GM23338 (cell line): ENCODE data around the gene DNAJC1. TPM values are rescaled to one million over a fixed set of nuclear protein-coding genes. Genes with fewer than 3 reads are reported as not detected.

ENCODE experiments used
- ATAC-seq: fragments of 200-7000 bp; cut with Tn5 transposase; 3 replicates; pipeline ENCODE4 v1.9.1; 2020
- DNase-seq: peaks from one replicate; pipeline ENCODE4 v3.0.0-alpha.2; 2015; ENCODE audit warnings: low spot score
- H2AFZ ChIP-seq: fragments of 200-600 bp; sonication (generic); 2 replicates; pipeline ENCODE4 v1.8.0; 2016; ENCODE audit warnings: antibody characterized with exemption, mild to moderate bottlenecking, moderate library complexity
- H3F3A ChIP-seq: fragments of 200-600 bp; sonication (generic); replicated peaks from 2 replicates; pipeline ENCODE4 v1.8.0; 2017; ENCODE audit warnings: antibody characterized with exemption, mixed run types, low read depth
- H3K27ac ChIP-seq: fragments of 200-600 bp; sonication (generic); 2 replicates; pipeline ENCODE4 v1.6.1; 2016; ENCODE audit warnings: low read depth
- H3K27me3 ChIP-seq: fragments of 200-600 bp; sonication (generic); 2 replicates; pipeline ENCODE4 v1.8.0; 2016; ENCODE audit warnings: mild to moderate bottlenecking, mixed run types, moderate library complexity; ENCODE audit not compliant: insufficient read depth
- H3K36me3 ChIP-seq: fragments of 200-600 bp; sonication (generic); 2 replicates; pipeline ENCODE4 v1.8.0; 2016; ENCODE audit warnings: mild to moderate bottlenecking; ENCODE audit not compliant: insufficient read depth
- H3K4me1 ChIP-seq: fragments of 200-600 bp; sonication (generic); 2 replicates; pipeline ENCODE4 v1.8.0; 2016; ENCODE audit warnings: mild to moderate bottlenecking, moderate library complexity; ENCODE audit not compliant: insufficient read depth
- H3K4me2 ChIP-seq: fragments of 200-600 bp; sonication (generic); 2 replicates; pipeline ENCODE4 v1.7.1; 2017; ENCODE audit warnings: mixed run types
- H3K4me3 ChIP-seq: fragments of 200-600 bp; sonication (generic); 2 replicates; pipeline ENCODE4 v1.6.1; 2016; ENCODE audit warnings: mixed run types
- H3K79me2 ChIP-seq: fragments of 200-600 bp; sonication (generic); replicated peaks from 2 replicates; pipeline ENCODE4 v1.8.0; 2017; ENCODE audit warnings: mild to moderate bottlenecking; ENCODE audit not compliant: insufficient read depth
- H3K9me2 ChIP-seq: fragments of 200-600 bp; sonication (generic); 2 replicates; pipeline ENCODE4 v1.8.0; 2017; ENCODE audit not compliant: insufficient read depth
- H4K20me1 ChIP-seq: fragments of 200-600 bp; sonication (generic); replicated peaks from 2 replicates; pipeline ENCODE4 v1.8.0; 2017; ENCODE audit warnings: mild to moderate bottlenecking; ENCODE audit not compliant: insufficient read depth
- H3K27ac Mint-ChIP-seq: 2 replicates; pipeline ENCODE4 v1.8.0; 2020; ENCODE audit warnings: inconsistent platforms, mild to moderate bottlenecking, moderate library complexity, mixed read lengths
- H3K27me3 Mint-ChIP-seq: 3 replicates; pipeline ENCODE4 v1.8.0; 2022; ENCODE audit warnings: low read depth, mild to moderate bottlenecking, moderate library complexity, mixed read lengths, inconsistent platforms; ENCODE audit not compliant: insufficient read depth, poor library complexity
- H3K36me3 Mint-ChIP-seq: 3 replicates; pipeline ENCODE4 v1.8.0; 2021; ENCODE audit warnings: low read depth, mild to moderate bottlenecking, inconsistent platforms, moderate library complexity, mixed read lengths
- H3K4me1 Mint-ChIP-seq: 3 replicates; pipeline ENCODE4 v1.8.0; 2020; ENCODE audit warnings: mild to moderate bottlenecking, inconsistent platforms, mixed read lengths
- H3K4me3 Mint-ChIP-seq: 3 replicates; pipeline ENCODE4 v1.8.0; 2021; ENCODE audit warnings: moderate library complexity, mild to moderate bottlenecking, inconsistent platforms, mixed read lengths
- H3K9me3 Mint-ChIP-seq: 3 replicates; pipeline ENCODE4 v1.8.0; 2020; ENCODE audit warnings: moderate library complexity, mild to moderate bottlenecking, inconsistent platforms, mixed read lengths
- EZH2phosphoT487 ChIP-seq: fragments of 200-600 bp; sonication (generic); IDR thresholded peaks from one replicate; pipeline ENCODE4 v1.8.1; 2018; ENCODE audit warnings: antibody characterized with exemption; ENCODE audit not compliant: unreplicated experiment
- JUNB ChIP-seq: IDR thresholded peaks from one replicate; pipeline ENCODE4 v1.6.1; 2016; ENCODE audit warnings: antibody characterized with exemption; ENCODE audit not compliant: unreplicated experiment
- POLR2AphosphoS5 ChIP-seq: IDR thresholded peaks from 2 replicates; pipeline ENCODE4 v1.6.1; 2016; ENCODE audit warnings: antibody characterized with exemption, low read depth
- polyA plus RNA-seq: library from polyadenylated mRNA; unstranded; fragments of >200 nt; fragmentation: Nextera tagmentation; extraction: Ambion mirVana; gene quantifications from 2 replicates; pipeline ENCODE4 v1.2.1, GENCODE V29; 2016
- total RNA-seq: library from RNA; depleted of rRNA; stranded (reverse); fragments of >200 nt; shearing (Covaris generic); gene quantifications from 2 replicates; pipeline ENCODE4 v1.2.3, GENCODE V29; 2014
- TF ChIP-seq, protein P1 (sequence below): fragments of 250-450 bp; sonication (Bioruptor Pico); IDR thresholded peaks from 2 replicates; pipeline ENCODE4 v1.5.0; 2020; ENCODE audit warnings: mild to moderate bottlenecking, moderate library complexity
- TF ChIP-seq, protein P2 (sequence below): IDR thresholded peaks from one replicate; pipeline ENCODE4 v1.6.1; 2018; ENCODE audit warnings: antibody characterized with exemption; ENCODE audit not compliant: unreplicated experiment
- TF ChIP-seq, protein P3 (sequence below), 2 experiments: fragments of 200-600 bp in 1 of 2; sonication (generic) in 1 of 2; conservative IDR thresholded peaks; 2 replicates each; pipeline versions ENCODE4 v1.5.1 to v1.6.1; 2016 to 2017; ENCODE audit warnings: antibody characterized with exemption in 2 of 2, low read depth in 2 of 2, mild to moderate bottlenecking in 2 of 2, moderate library complexity in 1 of 2

DNAJC1 gene
- total and polyA plus RNA-seq, 2 experiments from 2014 or later, result 38.6 to 45.3 TPM

DNA sequence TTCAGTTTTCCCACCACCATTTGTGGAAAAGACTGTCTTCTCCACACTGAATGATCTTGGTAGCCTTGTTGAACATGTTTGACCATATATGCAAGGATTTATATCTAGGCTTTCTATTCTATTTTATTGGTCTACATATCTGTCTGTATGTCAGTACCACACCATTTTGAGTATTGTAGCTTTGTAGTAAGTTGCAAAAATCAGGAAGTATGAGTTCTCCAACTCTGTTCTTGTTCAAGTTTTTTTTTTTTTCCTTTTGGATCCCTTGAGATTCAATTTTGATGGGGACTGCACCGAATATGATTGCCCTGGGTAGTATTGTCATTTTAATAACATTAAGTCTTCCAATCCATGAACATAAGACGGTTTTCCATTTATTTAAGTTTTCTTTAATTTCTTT lies 176.8 kb downstream of the DNAJC1 start:
- Histone ChIP-seq H3K4me3 (no peak overlapping the region), H3K79me2 (no peaks in the 10 kb centered on the region), H2AFZ (no peak overlapping the region), H3K27ac (no peak overlapping the region), H3F3A (no peaks in the 10 kb centered on the region), H3K27me3 (no peaks in the 10 kb centered on the region), H3K9me2 (no peaks in the 10 kb centered on the region), H4K20me1 (no peaks in the 10 kb centered on the region), H3K4me2 (no peak overlapping the region), H3K4me1 (no peaks in the 10 kb centered on the region), H3K36me3 (peaks cover 27% of the 10 kb centered on the region)
- TF ChIP-seq EZH2phosphoT487 (no peak), POLR2AphosphoS5 (no peak), JUNB (no peak)
- TF ChIP-seq, protein P1, sequence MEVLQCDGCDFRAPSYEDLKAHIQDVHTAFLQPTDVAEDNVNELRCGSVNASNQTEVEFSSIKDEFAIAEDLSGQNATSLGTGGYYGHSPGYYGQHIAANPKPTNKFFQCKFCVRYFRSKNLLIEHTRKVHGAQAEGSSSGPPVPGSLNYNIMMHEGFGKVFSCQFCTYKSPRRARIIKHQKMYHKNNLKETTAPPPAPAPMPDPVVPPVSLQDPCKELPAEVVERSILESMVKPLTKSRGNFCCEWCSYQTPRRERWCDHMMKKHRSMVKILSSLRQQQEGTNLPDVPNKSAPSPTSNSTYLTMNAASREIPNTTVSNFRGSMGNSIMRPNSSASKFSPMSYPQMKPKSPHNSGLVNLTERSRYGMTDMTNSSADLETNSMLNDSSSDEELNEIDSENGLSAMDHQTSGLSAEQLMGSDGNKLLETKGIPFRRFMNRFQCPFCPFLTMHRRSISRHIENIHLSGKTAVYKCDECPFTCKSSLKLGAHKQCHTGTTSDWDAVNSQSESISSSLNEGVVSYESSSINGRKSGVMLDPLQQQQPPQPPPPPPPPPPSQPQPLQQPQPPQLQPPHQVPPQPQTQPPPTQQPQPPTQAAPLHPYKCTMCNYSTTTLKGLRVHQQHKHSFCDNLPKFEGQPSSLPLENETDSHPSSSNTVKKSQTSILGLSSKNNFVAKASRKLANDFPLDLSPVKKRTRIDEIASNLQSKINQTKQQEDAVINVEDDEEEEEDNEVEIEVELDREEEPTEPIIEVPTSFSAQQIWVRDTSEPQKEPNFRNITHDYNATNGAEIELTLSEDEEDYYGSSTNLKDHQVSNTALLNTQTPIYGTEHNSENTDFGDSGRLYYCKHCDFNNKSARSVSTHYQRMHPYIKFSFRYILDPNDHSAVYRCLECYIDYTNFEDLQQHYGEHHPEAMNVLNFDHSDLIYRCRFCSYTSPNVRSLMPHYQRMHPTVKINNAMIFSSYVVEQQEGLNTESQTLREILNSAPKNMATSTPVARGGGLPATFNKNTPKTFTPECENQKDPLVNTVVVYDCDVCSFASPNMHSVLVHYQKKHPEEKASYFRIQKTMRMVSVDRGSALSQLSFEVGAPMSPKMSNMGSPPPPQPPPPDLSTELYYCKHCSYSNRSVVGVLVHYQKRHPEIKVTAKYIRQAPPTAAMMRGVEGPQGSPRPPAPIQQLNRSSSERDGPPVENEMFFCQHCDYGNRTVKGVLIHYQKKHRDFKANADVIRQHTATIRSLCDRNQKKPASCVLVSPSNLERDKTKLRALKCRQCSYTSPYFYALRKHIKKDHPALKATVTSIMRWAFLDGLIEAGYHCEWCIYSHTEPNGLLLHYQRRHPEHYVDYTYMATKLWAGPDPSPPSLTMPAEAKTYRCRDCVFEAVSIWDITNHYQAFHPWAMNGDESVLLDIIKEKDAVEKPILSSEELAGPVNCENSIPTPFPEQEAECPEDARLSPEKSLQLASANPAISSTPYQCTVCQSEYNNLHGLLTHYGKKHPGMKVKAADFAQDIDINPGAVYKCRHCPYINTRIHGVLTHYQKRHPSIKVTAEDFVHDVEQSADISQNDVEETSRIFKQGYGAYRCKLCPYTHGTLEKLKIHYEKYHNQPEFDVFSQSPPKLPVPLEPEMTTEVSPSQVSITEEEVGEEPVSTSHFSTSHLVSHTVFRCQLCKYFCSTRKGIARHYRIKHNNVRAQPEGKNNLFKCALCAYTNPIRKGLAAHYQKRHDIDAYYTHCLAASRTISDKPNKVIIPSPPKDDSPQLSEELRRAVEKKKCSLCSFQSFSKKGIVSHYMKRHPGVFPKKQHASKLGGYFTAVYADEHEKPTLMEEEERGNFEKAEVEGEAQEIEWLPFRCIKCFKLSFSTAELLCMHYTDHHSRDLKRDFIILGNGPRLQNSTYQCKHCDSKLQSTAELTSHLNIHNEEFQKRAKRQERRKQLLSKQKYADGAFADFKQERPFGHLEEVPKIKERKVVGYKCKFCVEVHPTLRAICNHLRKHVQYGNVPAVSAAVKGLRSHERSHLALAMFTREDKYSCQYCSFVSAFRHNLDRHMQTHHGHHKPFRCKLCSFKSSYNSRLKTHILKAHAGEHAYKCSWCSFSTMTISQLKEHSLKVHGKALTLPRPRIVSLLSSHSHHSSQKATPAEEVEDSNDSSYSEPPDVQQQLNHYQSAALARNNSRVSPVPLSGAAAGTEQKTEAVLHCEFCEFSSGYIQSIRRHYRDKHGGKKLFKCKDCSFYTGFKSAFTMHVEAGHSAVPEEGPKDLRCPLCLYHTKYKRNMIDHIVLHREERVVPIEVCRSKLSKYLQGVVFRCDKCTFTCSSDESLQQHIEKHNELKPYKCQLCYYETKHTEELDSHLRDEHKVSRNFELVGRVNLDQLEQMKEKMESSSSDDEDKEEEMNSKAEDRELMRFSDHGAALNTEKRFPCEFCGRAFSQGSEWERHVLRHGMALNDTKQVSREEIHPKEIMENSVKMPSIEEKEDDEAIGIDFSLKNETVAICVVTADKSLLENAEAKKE (CRISPR knock-in tag), result no peak
- TF ChIP-seq, protein P2, sequence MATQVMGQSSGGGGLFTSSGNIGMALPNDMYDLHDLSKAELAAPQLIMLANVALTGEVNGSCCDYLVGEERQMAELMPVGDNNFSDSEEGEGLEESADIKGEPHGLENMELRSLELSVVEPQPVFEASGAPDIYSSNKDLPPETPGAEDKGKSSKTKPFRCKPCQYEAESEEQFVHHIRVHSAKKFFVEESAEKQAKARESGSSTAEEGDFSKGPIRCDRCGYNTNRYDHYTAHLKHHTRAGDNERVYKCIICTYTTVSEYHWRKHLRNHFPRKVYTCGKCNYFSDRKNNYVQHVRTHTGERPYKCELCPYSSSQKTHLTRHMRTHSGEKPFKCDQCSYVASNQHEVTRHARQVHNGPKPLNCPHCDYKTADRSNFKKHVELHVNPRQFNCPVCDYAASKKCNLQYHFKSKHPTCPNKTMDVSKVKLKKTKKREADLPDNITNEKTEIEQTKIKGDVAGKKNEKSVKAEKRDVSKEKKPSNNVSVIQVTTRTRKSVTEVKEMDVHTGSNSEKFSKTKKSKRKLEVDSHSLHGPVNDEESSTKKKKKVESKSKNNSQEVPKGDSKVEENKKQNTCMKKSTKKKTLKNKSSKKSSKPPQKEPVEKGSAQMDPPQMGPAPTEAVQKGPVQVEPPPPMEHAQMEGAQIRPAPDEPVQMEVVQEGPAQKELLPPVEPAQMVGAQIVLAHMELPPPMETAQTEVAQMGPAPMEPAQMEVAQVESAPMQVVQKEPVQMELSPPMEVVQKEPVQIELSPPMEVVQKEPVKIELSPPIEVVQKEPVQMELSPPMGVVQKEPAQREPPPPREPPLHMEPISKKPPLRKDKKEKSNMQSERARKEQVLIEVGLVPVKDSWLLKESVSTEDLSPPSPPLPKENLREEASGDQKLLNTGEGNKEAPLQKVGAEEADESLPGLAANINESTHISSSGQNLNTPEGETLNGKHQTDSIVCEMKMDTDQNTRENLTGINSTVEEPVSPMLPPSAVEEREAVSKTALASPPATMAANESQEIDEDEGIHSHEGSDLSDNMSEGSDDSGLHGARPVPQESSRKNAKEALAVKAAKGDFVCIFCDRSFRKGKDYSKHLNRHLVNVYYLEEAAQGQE, result no peak
- TF ChIP-seq, protein P3, sequence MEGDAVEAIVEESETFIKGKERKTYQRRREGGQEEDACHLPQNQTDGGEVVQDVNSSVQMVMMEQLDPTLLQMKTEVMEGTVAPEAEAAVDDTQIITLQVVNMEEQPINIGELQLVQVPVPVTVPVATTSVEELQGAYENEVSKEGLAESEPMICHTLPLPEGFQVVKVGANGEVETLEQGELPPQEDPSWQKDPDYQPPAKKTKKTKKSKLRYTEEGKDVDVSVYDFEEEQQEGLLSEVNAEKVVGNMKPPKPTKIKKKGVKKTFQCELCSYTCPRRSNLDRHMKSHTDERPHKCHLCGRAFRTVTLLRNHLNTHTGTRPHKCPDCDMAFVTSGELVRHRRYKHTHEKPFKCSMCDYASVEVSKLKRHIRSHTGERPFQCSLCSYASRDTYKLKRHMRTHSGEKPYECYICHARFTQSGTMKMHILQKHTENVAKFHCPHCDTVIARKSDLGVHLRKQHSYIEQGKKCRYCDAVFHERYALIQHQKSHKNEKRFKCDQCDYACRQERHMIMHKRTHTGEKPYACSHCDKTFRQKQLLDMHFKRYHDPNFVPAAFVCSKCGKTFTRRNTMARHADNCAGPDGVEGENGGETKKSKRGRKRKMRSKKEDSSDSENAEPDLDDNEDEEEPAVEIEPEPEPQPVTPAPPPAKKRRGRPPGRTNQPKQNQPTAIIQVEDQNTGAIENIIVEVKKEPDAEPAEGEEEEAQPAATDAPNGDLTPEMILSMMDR (conservative IDR thresholded peaks at IDR 0.05; ENCODE audit: low read depth in 2 of 2), result no peak
- ATAC-seq, result no peak
- H3K4me1 Mint-ChIP-seq, result no peaks in the 10 kb centered on the region
- peaks cover 64% of the 10 kb centered on the region for H3K9me3 Mint-ChIP-seq
- no peak overlapping the region for H3K27ac Mint-ChIP-seq
- DNase-seq, result no peak
- H3K27me3 Mint-ChIP-seq, result peaks cover 2% of the 10 kb centered on the region
- no peak overlapping the region for H3K4me3 Mint-ChIP-seq
- peaks cover 58% of the 10 kb centered on the region for H3K36me3 Mint-ChIP-seq
